ENCODE measurements around the gene NCKAP5. TPM values are rescaled to one million over a fixed set of nuclear protein-coding genes. Genes with fewer than 3 reads are reported as not detected.

The NCKAP5 gene
- total RNA-seq, 1 donor from 2014 or later, result 0.20 TPM

DNA sequence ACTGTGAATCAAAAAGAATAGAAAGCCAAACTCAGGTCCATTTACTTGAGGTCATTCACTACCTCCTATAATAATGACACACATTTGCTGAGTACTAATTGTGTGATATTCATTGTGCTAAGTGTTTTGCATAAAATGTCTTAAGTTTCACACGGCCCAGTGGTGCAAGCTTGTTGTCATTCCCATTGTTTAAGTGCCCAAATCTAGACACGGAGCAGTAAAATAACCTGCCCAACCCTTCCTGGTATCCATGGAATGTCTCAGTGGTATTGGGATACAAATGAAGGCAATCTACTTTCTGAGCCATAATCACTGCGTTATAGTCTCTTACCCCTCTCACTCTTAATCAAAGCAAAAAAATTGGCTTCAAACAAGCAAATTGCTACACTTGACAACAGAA lies 233.3 kb downstream of the NCKAP5 start:
- DNase-seq, result no peak
- H3K4me3 Mint-ChIP-seq (ENCODE audit: unreplicated experiment), result no peak overlapping the region
- H3K9me3 Mint-ChIP-seq (ENCODE audit: unreplicated experiment), result no peaks in the 10 kb centered on the region
- H3K4me1 Mint-ChIP-seq (ENCODE audit: low read depth, unreplicated experiment), result peaks cover 4% of the 10 kb centered on the region
- H3K27me3 Mint-ChIP-seq (ENCODE audit: unreplicated experiment), result no peaks in the 10 kb centered on the region
- H3K36me3 Mint-ChIP-seq (ENCODE audit: unreplicated experiment), result no peaks in the 10 kb centered on the region
- TF ChIP-seq, protein P1, sequence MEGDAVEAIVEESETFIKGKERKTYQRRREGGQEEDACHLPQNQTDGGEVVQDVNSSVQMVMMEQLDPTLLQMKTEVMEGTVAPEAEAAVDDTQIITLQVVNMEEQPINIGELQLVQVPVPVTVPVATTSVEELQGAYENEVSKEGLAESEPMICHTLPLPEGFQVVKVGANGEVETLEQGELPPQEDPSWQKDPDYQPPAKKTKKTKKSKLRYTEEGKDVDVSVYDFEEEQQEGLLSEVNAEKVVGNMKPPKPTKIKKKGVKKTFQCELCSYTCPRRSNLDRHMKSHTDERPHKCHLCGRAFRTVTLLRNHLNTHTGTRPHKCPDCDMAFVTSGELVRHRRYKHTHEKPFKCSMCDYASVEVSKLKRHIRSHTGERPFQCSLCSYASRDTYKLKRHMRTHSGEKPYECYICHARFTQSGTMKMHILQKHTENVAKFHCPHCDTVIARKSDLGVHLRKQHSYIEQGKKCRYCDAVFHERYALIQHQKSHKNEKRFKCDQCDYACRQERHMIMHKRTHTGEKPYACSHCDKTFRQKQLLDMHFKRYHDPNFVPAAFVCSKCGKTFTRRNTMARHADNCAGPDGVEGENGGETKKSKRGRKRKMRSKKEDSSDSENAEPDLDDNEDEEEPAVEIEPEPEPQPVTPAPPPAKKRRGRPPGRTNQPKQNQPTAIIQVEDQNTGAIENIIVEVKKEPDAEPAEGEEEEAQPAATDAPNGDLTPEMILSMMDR (IDR thresholded peaks at IDR 0.05; ENCODE audit: partially characterized antibody, unreplicated experiment), result no peak
- H3K27ac Mint-ChIP-seq (ENCODE audit: unreplicated experiment), result no peak overlapping the region

DNA sequence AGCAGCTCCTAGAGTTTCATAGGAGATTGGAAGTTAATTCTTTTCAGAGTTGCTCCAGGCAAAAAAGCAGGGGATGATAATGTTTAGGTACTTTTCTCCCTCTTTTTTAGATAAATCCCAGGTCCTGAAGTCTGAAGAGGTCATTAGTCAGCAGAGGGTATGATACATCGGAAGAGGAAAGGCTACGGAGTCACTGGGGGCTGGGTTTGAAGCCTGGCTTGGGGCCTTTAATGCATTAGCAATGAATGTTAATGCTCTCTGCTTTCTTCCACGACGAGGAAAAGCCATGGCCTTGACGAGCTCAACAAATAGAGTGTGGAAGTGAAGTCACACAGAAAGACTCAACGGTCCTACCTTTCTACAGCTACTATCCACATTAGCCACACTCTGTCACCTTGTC lies 235.1 kb downstream of the NCKAP5 start:
- Mint-ChIP-seq H3K4me1 (ENCODE audit: low read depth, unreplicated experiment) (peaks cover 5% of the 10 kb centered on the region), H3K27ac (ENCODE audit: unreplicated experiment) (no peak overlapping the region), H3K4me3 (ENCODE audit: unreplicated experiment) (no peak overlapping the region), H3K36me3 (ENCODE audit: unreplicated experiment) (no peaks in the 10 kb centered on the region), H3K27me3 (ENCODE audit: unreplicated experiment) (no peaks in the 10 kb centered on the region), H3K9me3 (ENCODE audit: unreplicated experiment) (no peaks in the 10 kb centered on the region)
- DNase-seq, result no peak
- TF ChIP-seq, protein P1 (IDR thresholded peaks at IDR 0.05; ENCODE audit: partially characterized antibody, unreplicated experiment), result no peak

DNA sequence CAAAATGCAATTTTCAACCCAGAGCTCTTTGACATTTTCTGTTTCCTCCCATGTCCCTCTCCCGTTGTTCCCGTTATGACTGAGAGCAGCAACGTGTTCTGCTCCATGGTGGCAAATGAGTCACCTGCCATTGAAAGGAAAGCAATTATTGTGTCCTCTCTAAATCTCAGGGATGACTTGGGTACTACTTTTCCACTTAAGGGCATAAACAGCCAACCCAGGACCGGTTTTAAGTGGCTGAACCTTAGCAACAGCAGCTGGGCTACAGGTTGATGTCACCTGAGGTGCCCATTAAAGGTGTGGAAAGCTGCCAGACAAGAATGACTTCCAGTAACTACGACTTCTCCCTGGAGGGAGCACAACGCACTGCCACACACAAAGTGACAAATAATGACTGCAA lies 236.8 kb downstream of the NCKAP5 start:
- H3K4me3 Mint-ChIP-seq (ENCODE audit: unreplicated experiment), result no peak overlapping the region
- H3K27me3 Mint-ChIP-seq (ENCODE audit: unreplicated experiment), result no peaks in the 10 kb centered on the region
- H3K9me3 Mint-ChIP-seq (ENCODE audit: unreplicated experiment), result no peaks in the 10 kb centered on the region
- no peak for DNase-seq
- TF ChIP-seq, protein P1 (IDR thresholded peaks at IDR 0.05; ENCODE audit: partially characterized antibody, unreplicated experiment), result no peak
- no peaks in the 10 kb centered on the region for H3K36me3 Mint-ChIP-seq (ENCODE audit: unreplicated experiment)
- H3K27ac Mint-ChIP-seq (ENCODE audit: unreplicated experiment), result no peak overlapping the region
- H3K4me1 Mint-ChIP-seq (ENCODE audit: low read depth, unreplicated experiment), result peaks cover 14% of the 10 kb centered on the region

DNA sequence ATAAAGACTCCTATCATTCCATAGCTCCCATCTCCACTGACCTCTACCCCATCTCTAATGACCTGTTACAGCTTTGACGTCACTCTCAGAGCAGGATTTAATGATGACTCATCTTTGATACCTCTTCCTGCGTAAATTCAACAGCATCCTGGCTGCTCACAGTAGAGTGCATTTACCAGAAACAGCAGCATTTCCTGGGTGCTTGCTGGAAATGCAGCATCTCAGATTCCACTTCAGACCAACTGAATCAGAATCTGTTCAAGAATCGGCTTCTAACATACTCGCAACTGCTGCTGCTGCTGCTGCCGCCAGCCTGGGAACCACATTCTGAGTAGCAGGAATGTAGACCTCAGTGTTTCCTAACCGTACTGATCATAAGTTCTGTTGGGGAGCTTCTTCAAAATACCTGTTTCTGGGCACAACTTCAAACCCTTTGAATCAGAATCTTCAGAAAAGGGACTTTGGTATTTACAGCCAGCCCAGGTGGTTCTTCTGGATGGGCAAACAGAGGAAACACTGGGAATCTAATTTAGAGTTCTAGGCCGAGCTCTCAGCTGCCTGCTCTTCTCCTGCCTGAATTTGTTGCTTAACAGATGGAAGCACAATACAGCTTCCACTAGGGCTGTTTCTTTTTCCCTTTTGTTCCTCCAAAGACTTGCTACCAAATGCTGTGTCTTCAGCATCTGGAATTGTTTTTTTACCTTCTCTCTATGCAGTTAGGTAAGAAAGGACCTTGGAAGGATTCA lies 241.4 kb downstream of the NCKAP5 start:
- Mint-ChIP-seq H3K27ac (ENCODE audit: unreplicated experiment) (no peak overlapping the region), H3K4me1 (ENCODE audit: low read depth, unreplicated experiment) (peaks cover 9% of the 10 kb centered on the region), H3K9me3 (ENCODE audit: unreplicated experiment) (no peaks in the 10 kb centered on the region), H3K4me3 (ENCODE audit: unreplicated experiment) (no peak overlapping the region), H3K27me3 (ENCODE audit: unreplicated experiment) (peaks cover 1% of the 10 kb centered on the region), H3K36me3 (ENCODE audit: unreplicated experiment) (no peaks in the 10 kb centered on the region)
- DNase-seq, result no peak
- TF ChIP-seq, protein P1 (IDR thresholded peaks at IDR 0.05; ENCODE audit: partially characterized antibody, unreplicated experiment), result no peak

DNA sequence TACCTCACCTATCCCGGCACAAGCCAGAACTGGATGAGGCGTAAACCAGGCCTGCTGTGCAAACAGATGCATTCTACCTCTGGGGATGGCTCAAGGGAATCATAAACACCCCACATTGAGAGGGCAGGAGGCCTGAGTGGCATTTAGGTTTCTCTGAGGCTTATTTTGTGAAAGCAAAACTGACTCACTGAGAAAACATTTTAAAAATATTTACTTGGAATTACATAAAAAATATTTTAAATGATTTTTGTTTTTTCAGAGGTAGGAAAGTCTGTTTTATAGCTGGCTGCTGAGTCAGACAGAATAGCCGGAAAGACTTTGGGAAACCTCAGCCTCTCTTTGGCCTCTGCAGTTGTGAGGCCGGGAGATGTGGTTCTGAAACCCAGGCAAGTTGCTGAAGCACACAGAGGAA lies 244.1 kb downstream of the NCKAP5 start:
- no peak for DNase-seq
- H3K9me3 Mint-ChIP-seq (ENCODE audit: unreplicated experiment), result no peaks in the 10 kb centered on the region
- no peak overlapping the region for H3K27ac Mint-ChIP-seq (ENCODE audit: unreplicated experiment)
- peaks cover 9% of the 10 kb centered on the region for H3K4me1 Mint-ChIP-seq (ENCODE audit: low read depth, unreplicated experiment)
- no peaks in the 10 kb centered on the region for H3K36me3 Mint-ChIP-seq (ENCODE audit: unreplicated experiment)
- TF ChIP-seq, protein P1 (IDR thresholded peaks at IDR 0.05; ENCODE audit: partially characterized antibody, unreplicated experiment), result no peak
- peaks cover 1% of the 10 kb centered on the region for H3K27me3 Mint-ChIP-seq (ENCODE audit: unreplicated experiment)
- no peak overlapping the region for H3K4me3 Mint-ChIP-seq (ENCODE audit: unreplicated experiment)
